Caki2 (cell line): ENCODE measurements around the gene FAM174A. TPM values are rescaled to one million over a fixed set of nuclear protein-coding genes. Genes with fewer than 3 reads are reported as not detected.
"Not testable (repeated sequence)": the region's sequence is repeated elsewhere in the genome, so short reads cannot be mapped to it uniquely, and the experiment has no call there.

Source experiments
- DNase-seq: peaks from one replicate; pipeline ENCODE4 v3.0.0-alpha.2; 2015; ENCODE audit warnings: low read depth
- in situ Hi-C: cut with HindIII; loops from 2 replicates; pipeline ENCODE4 v1.10.0; 2016; ENCODE audit warnings: low sequenced_read_pairs, low pct_unique_long_range_greater_than_20kb, mixed read lengths
- total RNA-seq: library from RNA; depleted of rRNA; stranded (reverse); fragments of >200 nt; shearing (Covaris generic); gene quantifications from 2 replicates; pipeline ENCODE4 v1.2.3, GENCODE V29; 2014; ENCODE audit warnings: low replicate concordance

Gene FAM174A
- total RNA-seq, 1 experiment from 2014 or later: 27.3 TPM

DNA sequence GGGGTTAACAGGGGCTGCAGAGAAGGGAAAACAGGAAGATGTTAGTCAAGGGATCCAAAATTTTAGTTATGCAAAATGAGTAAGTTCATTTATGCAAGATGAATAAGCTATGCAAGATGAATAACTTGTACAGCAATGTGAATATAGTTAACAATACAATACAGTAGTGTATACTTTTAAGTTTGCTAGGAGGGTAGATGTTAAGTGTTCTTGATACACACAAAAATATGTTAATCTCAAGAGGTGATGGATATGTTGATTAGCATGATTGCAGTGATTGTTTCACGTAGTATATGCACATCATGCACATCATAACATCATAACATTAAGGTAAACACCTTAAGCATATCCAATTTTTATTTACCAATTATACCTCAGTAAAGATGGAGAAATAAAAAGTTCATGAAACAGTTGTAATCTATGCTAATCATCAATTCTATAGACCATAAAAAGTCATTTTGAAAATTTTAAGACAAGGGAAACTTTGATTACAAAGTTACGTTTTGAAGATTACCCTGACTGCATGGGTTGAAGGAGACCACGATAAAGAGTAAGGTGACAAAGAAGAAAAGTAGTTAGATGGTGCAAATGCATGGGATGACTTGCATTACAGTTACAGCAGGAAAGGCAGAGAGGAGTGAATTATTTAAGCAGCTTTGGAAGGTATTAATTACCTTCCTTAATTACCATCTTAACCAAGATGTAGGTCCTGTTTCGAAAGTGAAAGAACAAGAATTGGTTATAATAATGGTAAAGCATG lies 31.4 kb downstream of the FAM174A start:
- in situ Hi-C loops: no loop called here
- no peak for DNase-seq

DNA sequence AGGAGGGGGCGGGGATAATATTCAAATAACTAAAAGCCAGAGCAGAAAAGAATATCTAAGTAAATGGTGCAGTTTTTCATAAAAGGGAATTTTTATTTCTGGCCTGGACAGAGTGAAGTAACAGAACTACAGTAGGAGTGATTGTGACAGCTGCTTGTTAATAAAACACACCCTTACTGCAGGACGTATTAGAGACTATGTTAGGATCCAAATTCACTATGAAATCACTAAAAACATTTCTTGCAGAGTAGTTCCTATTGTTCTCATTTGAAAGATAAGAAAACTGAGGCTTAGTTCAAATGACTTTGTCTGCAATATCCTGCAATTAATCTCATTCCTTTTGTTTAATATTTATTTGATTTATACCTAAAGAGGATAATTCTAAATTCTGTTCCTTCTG lies 39.5 kb downstream of the FAM174A start:
- DNase-seq: no peak
- in situ Hi-C loops: no loop called here

DNA sequence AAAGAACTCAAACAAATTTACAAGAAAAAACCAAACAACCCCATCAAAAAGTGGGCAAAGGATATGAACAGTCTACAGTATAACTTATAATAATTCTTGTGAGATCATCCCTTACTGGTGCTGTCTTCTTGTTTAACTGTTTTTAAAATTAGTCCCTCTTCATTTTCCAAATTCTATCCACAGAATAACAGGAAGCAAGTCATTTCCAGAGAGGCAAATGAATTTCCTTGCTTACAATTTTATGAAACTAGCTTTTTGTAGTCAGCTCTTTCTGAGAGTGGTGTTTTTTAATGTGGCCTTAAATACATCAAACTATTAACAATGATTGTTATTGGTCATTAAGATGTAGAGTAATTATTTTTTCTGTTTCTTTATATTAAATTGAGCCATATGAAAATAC lies 40.6 kb downstream of the FAM174A start:
- no peak for DNase-seq
- in situ Hi-C loops: no loop called here

DNA sequence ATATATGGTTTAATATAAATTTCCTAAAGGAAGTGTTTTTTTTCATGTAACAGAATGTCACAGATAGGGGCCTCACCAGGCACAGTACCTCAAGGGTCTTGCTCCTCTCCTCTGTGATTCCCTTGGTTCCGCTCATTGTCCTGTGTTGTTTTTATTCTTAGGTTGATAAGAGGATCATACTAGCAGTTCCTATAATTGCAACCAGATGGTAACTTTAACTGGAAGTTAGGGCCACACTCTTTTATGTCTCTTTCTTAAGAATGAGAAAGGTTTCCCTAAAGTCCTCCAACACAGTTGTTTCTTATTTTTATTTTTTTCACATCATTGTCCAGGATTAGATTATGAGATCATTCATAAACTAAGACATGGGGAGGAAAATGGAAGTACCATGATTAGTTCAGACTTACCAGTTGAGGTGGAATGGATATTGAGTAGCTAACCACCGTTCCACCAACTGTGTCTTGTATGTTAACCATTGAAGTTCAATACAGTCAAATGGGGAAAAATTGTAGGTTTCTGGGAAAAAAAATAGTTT lies 41.1 kb downstream of the FAM174A start:
- in situ Hi-C loops: no loop called here
- no peak for DNase-seq

DNA sequence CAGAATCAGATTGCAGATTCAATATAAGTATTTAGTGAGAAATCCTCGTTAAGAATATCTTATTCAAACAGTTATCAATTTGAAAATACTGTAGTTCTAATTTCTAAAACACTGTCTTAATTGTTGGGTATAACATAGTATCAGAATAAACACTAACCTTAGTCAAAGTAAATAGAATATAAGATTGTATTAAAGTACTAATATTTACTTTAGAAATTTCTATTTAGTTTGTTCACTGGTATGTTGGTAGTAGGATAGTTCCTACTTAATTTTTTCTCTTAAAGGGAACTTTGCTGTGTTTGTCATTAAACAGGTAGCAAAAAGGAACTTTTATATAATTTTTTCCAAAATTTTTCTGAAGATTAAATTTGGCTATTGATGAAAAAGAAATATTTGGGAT lies 42.3 kb downstream of the FAM174A start:
- no peak for DNase-seq
- in situ Hi-C loops: no loop called here

DNA sequence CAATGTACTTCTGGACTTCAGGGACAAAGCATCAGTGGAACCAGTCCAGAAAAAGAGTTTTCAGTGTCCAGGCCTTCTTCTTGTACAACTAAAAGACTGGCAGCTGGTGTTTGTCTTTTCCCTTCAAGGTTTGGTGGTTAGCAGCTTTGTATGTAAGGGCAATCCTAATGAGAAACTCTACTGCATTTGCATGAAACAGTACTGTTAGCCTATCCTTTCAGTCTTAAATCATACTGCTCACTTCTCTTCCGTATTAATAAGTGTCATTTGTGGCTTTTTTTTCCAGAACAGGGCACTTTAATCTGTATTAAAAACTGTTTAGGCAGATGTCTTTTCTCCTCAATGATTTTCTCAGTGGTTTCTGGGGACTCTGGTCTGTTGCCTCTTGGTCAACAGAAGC lies 48.9 kb downstream of the FAM174A start:
- DNase-seq: no peak
- in situ Hi-C loops: no loop called here

DNA sequence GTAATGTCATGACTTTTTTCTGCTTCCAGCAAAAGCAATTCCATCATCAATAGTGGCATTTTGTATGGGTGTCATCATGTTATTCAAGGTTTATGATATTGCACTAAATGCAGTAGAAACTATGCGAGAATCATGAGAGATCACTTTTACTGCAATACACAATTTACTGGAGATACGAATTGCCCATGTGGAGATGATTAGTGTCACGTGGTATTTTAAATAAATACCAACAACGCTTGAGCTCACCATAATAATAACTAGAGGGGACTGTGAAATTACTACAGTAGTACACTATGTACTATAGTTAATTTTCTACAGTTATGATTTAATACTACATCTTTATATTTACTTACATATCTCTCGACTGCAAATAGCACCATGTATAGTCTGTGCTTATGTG lies 49.7 kb downstream of the FAM174A start:
- DNase-seq: no peak
- in situ Hi-C loops: no loop called here

DNA sequence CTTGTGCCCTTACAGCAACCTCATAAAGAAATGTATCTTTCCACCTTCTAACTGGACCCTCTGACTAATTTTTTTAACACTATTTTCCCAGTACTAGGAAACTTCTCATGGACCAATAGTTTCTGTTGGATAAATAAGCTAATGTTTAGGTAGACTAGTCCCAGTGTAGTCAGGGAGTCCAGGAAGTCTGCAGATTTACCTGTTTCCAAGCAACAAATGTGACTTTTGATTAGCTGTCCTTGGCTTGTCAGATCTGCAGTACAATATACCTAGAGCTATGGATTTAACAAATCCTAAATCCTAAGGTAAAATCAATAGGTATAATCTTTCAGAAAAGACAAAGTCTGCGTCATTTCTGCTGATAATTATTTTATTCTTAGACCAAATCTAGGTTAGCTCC lies 55.7 kb downstream of the FAM174A start:
- in situ Hi-C loops: no loop called here
- DNase-seq: peak; percentile 6

DNA sequence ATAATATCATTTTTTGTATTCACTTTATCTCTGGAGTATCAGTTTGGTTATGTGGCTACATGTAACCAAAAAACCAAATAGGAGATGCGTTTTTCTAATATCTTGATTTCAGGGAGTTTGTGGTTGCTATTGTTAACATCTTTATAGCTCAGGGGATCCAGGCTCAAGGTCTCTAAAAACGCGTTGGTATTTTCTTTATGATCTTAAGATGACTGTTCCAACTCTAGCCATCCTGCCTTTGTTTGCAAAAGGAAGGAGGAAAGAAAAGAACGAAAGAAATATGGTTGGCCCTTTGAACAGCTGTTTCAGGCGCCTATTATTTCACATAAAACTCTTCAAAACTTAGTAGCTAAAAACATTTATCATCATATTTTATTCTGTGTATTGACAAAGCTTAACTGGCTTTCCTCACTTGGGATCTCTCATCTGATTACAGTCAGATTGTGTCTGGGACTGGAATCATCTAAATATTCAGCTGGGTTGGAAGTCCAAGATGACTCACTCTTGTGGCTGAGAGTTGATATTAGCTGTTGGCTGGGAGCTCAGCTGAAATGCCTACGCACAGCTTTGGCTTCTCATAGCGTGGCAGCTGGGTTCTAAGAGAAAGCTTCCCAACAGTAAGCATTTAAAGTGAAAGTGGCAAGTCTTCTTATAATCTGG lies 60.1 kb downstream of the FAM174A start:
- DNase-seq: peak; percentile 32
- in situ Hi-C loops: no loop called here

DNA sequence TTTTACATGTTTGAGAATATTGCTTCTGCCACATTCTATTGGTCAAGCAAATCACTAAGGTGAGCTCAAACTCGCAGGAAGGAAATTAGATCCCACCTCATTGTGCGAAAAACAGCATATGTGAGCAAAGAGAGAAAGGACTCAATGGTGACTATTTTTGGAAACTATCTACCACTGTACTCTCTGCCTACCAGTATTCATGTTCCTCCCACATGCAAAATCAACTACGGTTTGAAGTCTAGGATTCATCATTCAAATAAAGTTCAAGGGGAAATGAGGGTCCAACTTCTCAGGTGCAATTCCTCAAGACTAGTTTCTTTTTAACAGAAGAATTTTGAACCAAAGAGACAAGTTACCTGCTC lies 60.6 kb downstream of the FAM174A start:
- in situ Hi-C loops: no loop called here
- DNase-seq: no peak

DNA sequence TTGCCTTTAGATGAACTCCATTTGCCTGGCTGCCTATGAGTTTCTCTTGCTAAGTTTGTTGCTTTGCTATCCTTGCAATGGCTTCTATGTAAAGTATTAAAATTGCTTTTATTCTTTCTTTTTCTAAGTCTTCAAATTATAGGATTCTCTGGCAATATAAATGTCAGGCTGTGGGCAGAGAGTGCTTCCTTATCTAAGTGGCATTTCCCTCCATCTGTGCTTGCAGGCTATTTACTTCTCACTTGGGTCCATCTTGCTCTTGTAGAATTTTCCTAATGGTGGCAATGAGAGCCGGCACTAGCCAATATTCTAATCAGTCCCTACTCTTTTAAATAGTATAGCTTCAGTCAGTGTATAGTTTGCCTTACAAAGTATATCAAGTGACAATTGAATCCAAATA lies 63.3 kb downstream of the FAM174A start:
- no peak for DNase-seq
- in situ Hi-C loops: no loop called here

DNA sequence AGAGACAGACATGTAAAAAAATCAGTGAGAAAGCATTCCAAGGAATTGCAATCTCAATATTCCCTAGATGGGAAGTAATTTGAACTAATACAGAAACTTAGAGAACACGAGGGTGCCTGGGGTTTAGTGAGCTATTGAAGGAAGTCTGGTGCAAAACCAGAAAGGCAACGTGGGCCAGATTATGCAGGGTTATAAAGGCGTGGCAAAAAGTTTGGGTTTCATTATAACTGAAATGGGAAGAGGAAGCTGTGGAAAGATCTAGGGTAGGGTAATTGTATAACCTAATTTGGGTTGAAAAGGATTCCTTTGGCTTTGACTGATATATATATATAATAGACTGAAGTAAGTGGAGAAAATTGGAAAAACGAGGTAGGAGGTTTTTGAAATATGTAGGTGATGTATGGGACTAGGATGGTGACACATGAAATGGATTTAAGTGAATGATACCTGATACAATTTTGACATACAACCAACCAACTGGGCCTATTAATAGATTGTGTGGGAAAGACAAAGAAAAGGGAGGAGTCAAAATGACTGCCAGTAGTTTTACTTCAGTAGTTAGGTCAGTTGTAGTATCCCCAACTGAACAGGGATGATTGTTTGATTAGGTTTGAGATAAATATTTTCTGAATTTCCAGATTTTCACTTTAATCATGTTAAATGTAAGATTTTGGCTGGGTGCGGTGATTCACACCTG lies 65.3 kb downstream of the FAM174A start:
- in situ Hi-C loops: no loop called here
- no peak for DNase-seq

DNA sequence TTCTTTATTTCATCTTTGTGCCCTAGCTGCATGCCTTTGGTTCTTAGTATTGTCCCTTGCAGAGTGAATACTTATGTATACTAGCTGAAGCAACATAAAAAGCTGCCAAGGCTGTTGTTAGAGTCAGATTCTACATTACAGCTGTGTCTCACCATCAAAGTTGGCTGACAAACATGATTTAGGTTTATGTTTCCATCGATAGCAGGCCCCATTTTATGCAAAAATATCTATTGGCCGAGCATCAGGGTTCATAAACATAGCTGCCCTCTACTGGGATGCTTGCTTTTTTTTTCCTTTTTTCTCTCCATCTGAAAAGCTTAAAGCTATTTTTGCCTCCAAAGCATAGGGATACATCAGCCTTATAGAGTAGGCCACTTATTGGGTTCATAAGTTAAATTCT lies 68.0 kb downstream of the FAM174A start:
- in situ Hi-C loops: no loop called here
- DNase-seq: no peak

DNA sequence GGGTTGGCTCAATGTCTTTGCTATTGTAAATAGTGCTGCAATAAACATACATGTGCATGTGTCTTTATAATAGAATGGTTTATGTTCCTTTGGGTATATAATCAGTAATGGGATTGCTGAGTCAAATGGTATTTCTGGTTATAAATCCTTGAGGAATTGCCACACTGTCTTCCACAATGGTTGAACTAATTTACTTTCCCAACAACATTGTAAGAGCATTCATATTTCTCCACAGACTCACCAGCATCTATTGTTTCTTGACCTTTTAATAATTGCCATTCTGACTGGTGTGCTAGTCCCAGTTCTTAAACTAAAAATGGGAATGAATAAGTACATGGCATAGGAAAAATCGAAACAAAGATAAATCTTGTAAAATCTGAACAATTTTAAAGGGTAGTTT lies 68.8 kb downstream of the FAM174A start:
- in situ Hi-C loops, DNase-seq: not testable (repeated sequence)

DNA sequence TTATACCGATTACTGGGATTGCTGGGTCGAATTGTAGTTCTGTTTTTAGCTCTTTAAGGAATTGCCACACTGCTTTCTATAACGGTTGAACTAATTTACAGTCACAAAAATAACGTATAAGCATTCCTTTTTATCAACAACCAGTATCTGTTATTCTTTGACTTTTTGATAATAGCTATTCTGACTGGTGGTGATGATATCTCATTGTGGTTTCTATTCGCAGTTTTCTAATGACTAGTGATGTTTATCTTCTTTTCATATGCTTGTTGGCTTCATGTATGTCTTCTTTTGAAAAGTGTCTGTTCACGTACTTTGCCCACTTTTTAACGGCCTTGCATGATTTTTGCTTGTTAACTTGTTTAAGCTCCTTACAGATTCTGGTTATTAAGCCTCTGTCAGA lies 74.4 kb downstream of the FAM174A start:
- in situ Hi-C loops: no loop called here
- no peak for DNase-seq

DNA sequence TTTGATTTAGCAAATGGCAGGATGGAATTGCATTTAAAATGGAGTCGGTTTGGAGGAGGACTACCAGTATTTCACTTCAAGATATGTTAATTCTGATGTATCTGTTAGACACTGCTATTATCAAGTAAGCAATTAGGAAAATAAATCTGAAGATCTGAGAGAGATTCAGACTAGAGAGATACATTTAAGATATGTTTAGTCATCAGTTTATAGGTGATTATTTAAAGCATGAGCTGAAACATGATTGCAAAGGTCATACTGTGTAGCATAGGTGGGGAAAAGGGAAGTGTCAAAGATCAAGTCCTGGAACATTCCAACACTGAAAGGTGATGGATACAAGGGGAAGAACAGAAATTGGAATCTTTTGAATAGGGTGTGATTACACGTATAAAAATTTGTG lies 79.1 kb downstream of the FAM174A start:
- in situ Hi-C loops: no loop called here
- no peak for DNase-seq

DNA sequence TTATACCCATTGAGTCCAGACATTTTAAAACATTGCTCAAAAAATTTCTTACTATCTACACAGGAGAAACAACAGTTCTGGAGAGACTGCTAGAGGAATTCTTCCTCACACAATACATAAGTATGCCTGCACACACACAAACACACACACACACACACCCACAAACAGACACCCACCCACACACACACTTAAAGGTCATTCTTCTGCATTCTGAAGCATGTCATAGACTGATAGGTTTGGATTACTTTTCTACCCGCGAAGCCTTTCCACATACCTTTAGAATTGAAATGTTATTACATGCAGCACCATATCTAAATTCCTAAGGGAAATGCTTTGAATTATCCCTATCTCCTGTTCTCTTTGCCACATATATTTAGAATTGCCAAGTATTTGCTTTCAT lies 80.2 kb downstream of the FAM174A start:
- in situ Hi-C loops: no loop called here
- DNase-seq: no peak

DNA sequence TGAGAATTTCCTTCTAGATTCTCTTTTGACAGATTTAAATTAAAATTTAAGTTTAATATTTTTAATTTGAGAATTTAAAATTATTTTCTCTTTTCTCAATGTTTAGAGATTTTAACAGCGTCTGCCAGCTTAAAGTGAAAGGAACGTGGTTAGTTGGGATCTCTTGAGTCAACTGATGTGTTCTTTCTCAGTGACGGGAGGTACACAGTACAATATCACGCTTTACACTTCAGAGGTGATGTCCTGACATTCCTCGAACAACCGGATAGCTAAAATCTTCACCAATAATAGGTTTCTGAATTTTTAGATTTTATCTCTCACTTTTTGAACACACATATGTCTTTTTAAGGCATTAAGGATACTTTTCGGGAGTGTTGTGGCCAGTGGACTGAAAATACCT lies 81.1 kb downstream of the FAM174A start:
- no peak for DNase-seq
- in situ Hi-C loops: no loop called here

DNA sequence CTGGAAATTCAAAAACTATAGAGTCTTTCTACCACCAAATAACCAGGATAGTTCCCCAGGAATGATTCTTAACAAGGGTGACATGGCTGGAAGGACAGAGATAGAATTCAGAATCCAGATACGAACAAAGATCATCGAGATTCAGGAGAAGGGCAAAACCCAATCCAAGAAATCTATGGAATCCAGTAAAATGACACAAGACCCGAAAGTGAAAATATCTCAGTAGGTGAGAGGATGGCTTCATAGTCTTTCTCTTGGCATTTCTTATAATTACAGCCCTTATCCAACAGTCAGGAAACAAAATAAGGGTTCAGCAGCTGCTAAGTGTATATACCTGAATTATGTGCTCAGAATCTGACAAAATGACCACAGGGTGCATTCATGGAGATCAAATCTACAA lies 81.8 kb downstream of the FAM174A start:
- in situ Hi-C loops: no loop called here

More for the DNA sequence above, 81.8 kb downstream of the FAM174A start:
- no peak for DNase-seq
